LNCAP (cell line): ENCODE results near the gene CMYA5.

Experiments
- TF ChIP-seq, protein P1 (sequence below): fragments of 450-650 bp; IDR thresholded peaks from 2 replicates; pipeline ENCODE4 v1.5.1; 2017; ENCODE audit warnings: mild to moderate bottlenecking

The CMYA5 gene

DNA sequence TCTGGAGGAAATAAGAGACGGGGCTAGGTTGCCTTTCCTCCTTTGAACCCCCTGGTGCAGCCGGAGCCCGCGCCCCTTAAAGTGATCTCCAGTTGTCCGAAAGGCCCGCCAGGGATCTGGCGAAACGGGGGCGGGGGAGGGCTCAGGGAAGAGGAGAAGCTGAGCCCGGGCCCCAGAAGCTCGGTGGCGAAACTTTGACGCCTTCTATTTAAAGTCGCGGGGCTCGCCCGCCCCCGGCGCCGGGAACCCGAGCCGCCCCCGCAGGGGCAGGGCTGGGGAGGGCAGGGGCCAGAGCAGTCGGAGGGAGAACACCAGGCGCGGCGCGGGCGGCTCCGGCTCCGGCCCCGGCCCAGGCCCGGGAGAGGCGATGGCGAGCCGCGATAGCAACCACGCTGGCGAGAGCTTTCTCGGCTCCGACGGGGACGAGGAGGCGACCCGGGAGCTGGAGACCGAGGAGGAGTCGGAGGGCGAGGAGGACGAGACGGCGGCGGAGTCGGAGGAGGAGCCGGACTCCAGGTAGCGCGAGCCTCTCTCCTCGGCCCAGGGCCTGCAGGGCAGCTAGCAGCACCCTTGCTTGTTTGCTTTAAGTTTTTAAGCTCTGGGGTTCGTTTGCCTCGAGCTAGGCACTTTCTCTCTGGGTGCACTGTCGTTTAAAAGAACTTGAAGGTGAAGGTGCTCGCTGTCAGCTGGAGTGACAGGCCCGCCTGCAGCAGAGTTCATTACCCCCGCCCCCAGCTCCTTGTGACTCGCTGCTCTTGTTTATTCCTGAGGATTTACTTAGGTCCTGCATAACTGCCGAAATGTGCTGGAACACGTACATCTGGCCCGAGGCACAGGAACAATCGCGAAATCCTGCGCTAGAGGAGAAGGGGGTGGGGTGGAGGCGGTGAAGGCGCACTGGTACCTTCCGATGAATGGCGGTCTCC lies at the start of gene CMYA5:
CMYA5 (plus strand) TSS at position 296 of the 926 bp plus-strand sequence; CDS start at position 368, 72 bp downstream.
- TF ChIP-seq, protein P1, sequence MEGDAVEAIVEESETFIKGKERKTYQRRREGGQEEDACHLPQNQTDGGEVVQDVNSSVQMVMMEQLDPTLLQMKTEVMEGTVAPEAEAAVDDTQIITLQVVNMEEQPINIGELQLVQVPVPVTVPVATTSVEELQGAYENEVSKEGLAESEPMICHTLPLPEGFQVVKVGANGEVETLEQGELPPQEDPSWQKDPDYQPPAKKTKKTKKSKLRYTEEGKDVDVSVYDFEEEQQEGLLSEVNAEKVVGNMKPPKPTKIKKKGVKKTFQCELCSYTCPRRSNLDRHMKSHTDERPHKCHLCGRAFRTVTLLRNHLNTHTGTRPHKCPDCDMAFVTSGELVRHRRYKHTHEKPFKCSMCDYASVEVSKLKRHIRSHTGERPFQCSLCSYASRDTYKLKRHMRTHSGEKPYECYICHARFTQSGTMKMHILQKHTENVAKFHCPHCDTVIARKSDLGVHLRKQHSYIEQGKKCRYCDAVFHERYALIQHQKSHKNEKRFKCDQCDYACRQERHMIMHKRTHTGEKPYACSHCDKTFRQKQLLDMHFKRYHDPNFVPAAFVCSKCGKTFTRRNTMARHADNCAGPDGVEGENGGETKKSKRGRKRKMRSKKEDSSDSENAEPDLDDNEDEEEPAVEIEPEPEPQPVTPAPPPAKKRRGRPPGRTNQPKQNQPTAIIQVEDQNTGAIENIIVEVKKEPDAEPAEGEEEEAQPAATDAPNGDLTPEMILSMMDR: no peak

DNA sequence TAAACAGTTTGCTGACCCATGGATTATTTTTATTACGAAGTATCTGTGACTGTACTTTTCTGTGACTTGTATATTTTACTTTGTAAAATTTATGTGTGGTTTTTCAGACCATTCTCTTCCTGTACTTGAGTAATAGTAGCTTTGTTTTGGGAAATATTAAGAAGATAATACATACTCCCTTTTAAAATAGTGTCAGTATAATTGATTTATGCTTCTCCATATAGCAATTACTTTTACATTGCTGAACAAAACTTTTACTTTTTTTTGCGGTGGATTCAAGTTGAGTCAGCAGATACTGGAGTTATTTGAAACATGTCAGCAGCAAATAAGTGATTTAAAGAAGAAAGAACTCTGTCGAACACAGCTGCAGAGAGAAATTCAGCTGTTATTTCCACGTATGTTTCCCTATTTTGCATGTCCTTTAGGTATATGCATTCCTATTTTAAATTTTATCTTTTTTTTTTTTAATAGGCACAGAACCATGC lies 49.0 kb upstream of the CMYA5 start:
- TF ChIP-seq, protein P1: no peak

DNA sequence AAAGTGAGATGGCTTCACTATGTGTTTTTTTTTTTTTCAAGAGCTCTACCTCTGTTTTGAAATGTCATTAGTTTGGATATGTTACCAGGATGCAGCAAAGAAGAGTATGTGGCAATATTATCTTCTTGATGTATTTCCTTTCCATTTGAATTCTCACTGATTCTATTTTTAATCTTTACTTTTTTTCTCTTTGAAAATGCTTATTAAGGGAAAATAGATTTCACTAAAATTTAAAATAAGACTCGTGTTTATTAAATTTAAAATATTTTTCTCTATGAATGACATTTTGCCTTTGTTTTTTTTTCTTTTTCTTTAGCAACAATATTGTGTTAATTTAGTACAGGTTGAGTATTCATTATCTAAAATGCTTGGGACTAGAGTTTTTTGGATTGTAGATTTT lies 48.2 kb upstream of the CMYA5 start:
- TF ChIP-seq, protein P1: no peak

DNA sequence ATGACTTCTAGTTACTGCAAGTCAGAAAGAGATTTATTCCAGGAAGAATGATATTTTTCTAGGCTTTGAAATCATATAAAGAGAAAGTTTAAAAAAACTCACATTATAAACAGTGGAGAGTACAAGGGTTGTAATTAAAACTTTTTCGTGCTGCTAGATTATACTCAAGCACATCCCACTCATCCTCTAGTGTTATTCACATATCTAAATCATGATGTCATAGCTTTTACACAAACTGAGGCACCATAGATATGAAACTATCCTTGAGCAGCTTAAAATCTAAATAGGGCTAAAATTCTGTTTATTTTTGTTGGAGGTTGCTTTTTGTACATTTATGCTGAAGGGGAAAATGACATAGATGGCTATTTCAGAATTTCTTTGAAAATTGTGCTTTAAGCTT lies 47.4 kb upstream of the CMYA5 start:
- TF ChIP-seq, protein P1: no peak

DNA sequence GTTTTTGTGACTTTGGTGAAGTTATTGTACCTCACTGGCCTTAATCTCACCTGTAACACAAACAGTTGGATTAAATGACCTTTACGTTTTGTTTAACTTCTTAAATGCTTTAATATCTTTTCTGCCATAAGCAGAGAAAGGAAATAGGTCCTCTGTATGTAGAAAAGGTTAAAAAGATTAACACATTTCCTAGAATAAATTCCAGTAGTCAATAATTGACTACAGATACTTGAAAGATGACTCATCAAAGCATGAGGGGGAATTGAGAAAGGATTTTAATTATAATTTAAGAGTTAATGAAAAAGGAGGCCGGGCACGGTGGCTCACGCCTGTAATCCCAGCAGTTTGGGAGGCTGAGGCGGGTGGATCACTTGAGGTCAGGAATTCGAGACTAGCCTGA lies 35.8 kb upstream of the CMYA5 start:
- TF ChIP-seq, protein P1: no peak

DNA sequence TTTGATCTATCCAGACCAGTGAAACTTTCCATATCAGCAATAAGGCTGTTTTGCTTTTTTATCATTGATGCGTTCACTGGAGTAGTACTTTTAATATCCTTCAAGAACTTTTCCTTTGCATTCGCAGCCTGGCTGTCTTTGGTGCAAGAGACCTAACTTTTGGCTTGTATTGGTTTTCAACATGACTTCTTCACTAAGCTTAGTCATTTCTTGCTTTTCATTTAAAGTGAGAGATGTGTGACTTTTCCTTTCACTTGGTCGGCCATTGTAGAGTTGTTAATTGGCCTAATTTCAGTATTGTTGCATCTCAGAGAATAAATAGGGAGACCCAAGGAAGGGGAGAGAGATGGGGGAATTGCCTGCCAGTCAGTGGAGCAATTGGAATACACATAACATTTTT lies 26.4 kb upstream of the CMYA5 start:
- TF ChIP-seq, protein P1: no peak

DNA sequence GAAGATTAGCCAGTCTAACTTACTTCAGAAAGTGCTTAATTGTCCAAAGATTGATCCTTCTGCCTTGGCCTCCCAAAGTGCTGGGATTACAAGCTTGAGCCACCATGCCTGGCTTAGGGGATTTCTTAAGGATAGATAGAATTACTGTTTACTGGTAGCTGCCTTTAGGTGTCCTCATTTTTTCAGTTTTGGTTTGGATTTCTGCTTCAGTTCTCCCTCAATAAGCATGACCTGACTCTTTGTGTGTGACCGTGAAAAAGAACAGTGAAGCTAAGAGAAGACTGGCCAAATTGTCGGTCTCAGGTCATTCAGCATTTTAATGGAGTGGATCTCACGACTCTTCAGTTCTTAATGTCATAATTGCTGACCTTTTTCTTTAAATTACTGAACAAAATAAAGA lies 22.9 kb upstream of the CMYA5 start:
- TF ChIP-seq, protein P1: no peak
